Psoas muscle (tissue), 8 donors: ENCODE measurements around the gene FAM131C. TPM values are rescaled to one million over a fixed set of nuclear protein-coding genes. Genes with fewer than 3 reads are reported as not detected.
A peak's percentile ranks its signal among the peaks of the same experiment; 100 is the strongest.

ENCODE experiments used
- ATAC-seq, 4 donors: fragments of 200-7000 bp; cut with Tn5 transposase; one replicate each; pipeline ENCODE4 v1.9.1; 2020; ENCODE audit warnings: moderate library complexity in 3 of 4, mild to moderate bottlenecking in 2 of 4
- DNase-seq, 2 donors: peaks; one replicate each; pipeline ENCODE4 v3.0.0-alpha.2; 2020
- H3K27ac ChIP-seq: fragments of 200-600 bp; one replicate; pipeline ENCODE4 v1.8.0; 2022
- H3K27me3 ChIP-seq, 3 donors: fragments of 200-600 bp in 1 of 3; one replicate each; pipeline versions ENCODE4 v1.6.1 to v1.8.0; 2013 to 2022; ENCODE audit warnings: low read length in 2 of 3, mild to moderate bottlenecking in 2 of 3, moderate library complexity in 1 of 3; ENCODE audit not compliant: insufficient read depth in 3 of 3
- H3K36me3 ChIP-seq, 2 donors: fragments of 200-600 bp in 1 of 2; one replicate each; pipeline versions ENCODE4 v1.6.1 to v1.8.0; 2013 to 2022; ENCODE audit warnings: low read depth in 1 of 2, mild to moderate bottlenecking in 1 of 2, moderate library complexity in 1 of 2; ENCODE audit not compliant: insufficient read depth in 1 of 2
- H3K4me1 ChIP-seq: fragments of 200-600 bp; one replicate; pipeline ENCODE4 v1.8.0; 2022
- H3K4me3 ChIP-seq: fragments of 200-600 bp; one replicate; pipeline ENCODE4 v1.8.0; 2022; ENCODE audit warnings: mild to moderate bottlenecking
- H3K9me3 ChIP-seq: fragments of 200-600 bp; one replicate; pipeline ENCODE4 v1.8.0; 2022
- WGBS, 3 donors: extraction: QIAGEN DNeasy Blood & Tissue Kit; methylation state at CpG; one replicate each; pipeline versions ENCODE4 v1.1.6 to v1.1.7; 2013; 5-methylcytosine and 5-hydroxymethylcytosine counted together
- intact Hi-C, 2 donors: fragments of 100-400 bp; cut with DNase I; formaldehyde crosslinking; loops; one replicate each; pipeline versions ENCODE4 v1.11.0 to v1.14.2; 2022
- polyA plus RNA-seq, 3 donors: library from polyadenylated mRNA; stranded (reverse); fragments of 200-250 nt; gene quantifications; one replicate each; pipeline ENCODE4 v1.2.3, GENCODE V29; 2013
- total RNA-seq, 4 donors: library from RNA; stranded (reverse); fragmentation: NEBNext Ultra II Directional in 2 of 4; extraction: Animal tissue kit (Norgen Biotek cat#: 25700) in 2 of 4; gene quantifications; one replicate each; pipeline versions ENCODE4 v1.2.1 to v1.2.4, GENCODE V29; 2021 to 2023
- TF ChIP-seq, protein P1 (sequence below): fragments of 200-600 bp; IDR thresholded peaks from one replicate; pipeline ENCODE4 v1.8.0; 2022; ENCODE audit warnings: antibody characterized with exemption
- donor health status: healthy with polysubstance abuse.
- donor health status: DM: no; HTN: no; CAD: no; lungs with moderate emphysema.
- donor health status: Bipolar disorder and iron deficiency.
- donor health status: healthy.
- donor health status: DM: yes; HTN: yes; CAD: no.
- donor health status: DM: no; HTN: no; CAD: no.
- donor health status: DM: no; HTN: no; CAD: no.
- donor health status: DM: yes; HTN: yes; CAD: no.

The FAM131C gene
- total and polyA plus RNA-seq, 7 donors, result 0.01 to 0.51 (median 0.06) TPM; not detected in 4

DNA sequence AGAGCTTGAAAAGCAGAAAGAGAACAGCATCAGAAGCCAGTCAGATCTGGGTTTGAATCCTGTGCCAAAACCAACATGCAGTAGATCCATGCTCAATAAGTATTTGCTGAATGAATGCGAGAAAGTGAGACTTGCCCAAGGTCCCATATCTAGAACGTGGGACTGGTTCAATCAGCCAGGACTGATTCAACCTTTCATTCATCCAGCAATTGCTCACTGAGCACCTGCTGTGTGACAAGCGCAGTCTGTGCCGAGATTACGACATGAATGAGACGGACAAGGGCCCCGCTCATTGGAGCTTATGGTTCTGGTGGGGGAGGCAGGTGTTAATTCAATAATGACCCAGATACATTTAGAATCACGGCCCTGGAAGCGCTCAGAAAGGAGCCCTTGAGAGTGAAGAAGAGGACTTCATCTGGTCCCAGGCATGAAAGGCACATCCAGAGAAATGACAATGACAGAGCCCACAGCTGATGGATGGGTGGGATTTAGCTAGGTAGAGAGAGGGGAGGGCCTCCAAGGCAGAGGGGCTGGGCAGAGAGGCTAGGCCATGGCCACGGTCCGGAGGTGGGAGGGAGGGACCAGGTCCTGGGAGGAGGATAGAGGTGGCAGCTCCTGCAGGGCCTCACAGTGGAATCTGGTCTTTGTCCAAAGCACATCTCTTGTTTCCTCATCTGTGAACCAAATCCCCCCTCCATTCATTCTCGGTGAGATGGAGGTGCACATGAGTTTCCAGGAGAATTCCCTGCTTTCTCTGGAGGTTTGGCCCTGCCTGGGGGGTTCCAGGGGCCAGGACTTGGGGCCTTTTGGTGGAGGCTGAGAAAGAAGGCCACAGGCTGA, 4.2 kb upstream of the FAM131C start:
- 69 to 86% (median 80%) methylated on average over 12 of the region's 12 CpGs for WGBS, 3 donors
- TF ChIP-seq, protein P1, sequence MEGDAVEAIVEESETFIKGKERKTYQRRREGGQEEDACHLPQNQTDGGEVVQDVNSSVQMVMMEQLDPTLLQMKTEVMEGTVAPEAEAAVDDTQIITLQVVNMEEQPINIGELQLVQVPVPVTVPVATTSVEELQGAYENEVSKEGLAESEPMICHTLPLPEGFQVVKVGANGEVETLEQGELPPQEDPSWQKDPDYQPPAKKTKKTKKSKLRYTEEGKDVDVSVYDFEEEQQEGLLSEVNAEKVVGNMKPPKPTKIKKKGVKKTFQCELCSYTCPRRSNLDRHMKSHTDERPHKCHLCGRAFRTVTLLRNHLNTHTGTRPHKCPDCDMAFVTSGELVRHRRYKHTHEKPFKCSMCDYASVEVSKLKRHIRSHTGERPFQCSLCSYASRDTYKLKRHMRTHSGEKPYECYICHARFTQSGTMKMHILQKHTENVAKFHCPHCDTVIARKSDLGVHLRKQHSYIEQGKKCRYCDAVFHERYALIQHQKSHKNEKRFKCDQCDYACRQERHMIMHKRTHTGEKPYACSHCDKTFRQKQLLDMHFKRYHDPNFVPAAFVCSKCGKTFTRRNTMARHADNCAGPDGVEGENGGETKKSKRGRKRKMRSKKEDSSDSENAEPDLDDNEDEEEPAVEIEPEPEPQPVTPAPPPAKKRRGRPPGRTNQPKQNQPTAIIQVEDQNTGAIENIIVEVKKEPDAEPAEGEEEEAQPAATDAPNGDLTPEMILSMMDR, result no peak
- no peak for ATAC-seq
- H3K27ac ChIP-seq, result no peak overlapping the region
- DNase-seq, result peak in 1 of 2 donors; percentile 40
- H3K4me1 ChIP-seq, result no peaks in the 10 kb centered on the region
- no peaks in the 10 kb centered on the region for H3K36me3 ChIP-seq
- no peaks in the 10 kb centered on the region for H3K9me3 ChIP-seq
- intact Hi-C loops, result loop anchor here in 1 of 2 donors (2.0 to 5.0 kb wide), 2 partner anchors 109 to 165 kb away; no protein-coding TSS in a partner anchor
- H3K4me3 ChIP-seq, result no peak overlapping the region
- peaks cover 0 to 12% (median 2%) of the 10 kb centered on the region in 3 donors for H3K27me3 ChIP-seq

DNA sequence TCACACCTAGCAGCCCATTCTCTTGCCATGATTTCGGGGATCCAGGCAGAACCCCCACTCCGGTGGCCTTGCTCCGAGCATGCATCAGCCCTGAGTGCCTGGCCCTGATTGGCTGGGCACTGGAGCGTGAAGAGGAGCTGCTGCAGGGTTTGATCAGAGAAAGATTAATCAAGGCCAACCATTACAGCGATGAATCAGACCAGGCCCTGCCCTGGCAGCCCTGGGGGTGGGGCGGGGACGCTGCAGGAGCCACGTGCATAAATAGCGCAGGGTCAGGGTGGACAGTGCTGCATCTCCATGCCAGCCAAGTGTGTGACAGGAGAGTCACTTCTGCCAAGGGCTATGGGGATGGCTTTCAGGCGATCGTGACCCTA, 3.4 kb upstream of the FAM131C start:
- Histone ChIP-seq H3K4me1 (no peaks in the 10 kb centered on the region), H3K9me3 (no peaks in the 10 kb centered on the region), H3K27ac (no peak overlapping the region), H3K36me3 (no peaks in the 10 kb centered on the region), H3K4me3 (no peak overlapping the region), H3K27me3 (peaks cover 0 to 18% (median 2%) of the 10 kb centered on the region in 3 donors)
- intact Hi-C loops, result loop anchor here in 1 of 2 donors (5.0 kb wide), 1 partner anchor 165 kb away; no protein-coding TSS in a partner anchor
- WGBS, 3 donors, result 56 to 66% (median 65%) methylated on average over 10 to 11 of the region's 11 CpGs
- DNase-seq (peak; percentile 53 to 59), ATAC-seq (peak; percentile 33 to 60 (median 48))
- TF ChIP-seq, protein P1, result no peak

DNA sequence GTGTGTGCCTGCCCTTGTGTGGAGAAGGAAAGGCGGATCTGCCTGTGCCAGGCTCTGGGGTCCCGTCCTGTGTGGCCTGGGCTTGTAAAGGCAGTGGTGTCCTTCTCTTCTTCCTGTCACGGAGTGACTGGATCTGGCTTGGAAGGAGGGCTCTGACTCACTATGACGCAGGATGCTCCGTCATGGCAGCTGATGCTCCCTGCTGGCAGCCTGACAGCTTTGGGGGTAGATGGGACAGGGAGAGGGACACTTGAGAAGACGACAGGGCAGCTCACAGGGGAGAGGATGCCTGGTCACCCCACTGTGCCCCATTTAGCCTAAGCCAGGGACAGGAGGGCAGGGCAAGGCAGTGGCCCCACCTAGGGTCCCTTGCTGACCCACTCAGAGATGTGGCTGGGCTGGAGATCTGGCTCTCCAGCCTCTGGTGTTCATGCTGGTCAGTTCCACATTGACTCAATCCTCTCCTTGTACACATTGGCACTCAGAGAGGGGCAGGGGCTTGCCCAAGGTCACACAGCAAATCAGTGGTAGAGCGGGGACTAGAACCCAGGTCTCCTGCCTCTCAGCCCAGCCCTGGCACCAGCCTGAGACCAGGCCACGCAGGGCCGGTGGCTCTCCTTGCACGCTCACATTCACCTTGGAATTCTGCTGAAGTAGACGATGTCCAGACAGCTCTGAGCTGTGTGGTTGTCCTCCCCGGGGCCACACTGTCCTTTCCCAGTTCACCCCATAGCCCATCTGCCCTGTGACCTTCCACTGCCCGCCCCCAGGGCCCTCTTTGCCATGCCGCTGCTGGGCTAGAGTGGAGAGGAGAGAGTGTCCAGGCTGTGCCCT, 2.8 kb upstream of the FAM131C start:
- Histone ChIP-seq H3K9me3 (no peaks in the 10 kb centered on the region), H3K36me3 (no peaks in the 10 kb centered on the region), H3K27me3 (peaks cover 0 to 18% (median 2%) of the 10 kb centered on the region in 3 donors), H3K4me1 (no peaks in the 10 kb centered on the region), H3K4me3 (no peak overlapping the region), H3K27ac (no peak overlapping the region)
- TF ChIP-seq, protein P1, result no peak
- WGBS, 3 donors, result 72 to 79% (median 75%) methylated on average over 14 of the region's 14 CpGs
- peak; percentile 45 to 61 (median 60) for ATAC-seq
- peak; percentile 67 to 74 for DNase-seq
- intact Hi-C loops, result loop anchor here in 1 of 2 donors (5.0 kb wide), 1 partner anchor 166 kb away; no protein-coding TSS in a partner anchor

DNA sequence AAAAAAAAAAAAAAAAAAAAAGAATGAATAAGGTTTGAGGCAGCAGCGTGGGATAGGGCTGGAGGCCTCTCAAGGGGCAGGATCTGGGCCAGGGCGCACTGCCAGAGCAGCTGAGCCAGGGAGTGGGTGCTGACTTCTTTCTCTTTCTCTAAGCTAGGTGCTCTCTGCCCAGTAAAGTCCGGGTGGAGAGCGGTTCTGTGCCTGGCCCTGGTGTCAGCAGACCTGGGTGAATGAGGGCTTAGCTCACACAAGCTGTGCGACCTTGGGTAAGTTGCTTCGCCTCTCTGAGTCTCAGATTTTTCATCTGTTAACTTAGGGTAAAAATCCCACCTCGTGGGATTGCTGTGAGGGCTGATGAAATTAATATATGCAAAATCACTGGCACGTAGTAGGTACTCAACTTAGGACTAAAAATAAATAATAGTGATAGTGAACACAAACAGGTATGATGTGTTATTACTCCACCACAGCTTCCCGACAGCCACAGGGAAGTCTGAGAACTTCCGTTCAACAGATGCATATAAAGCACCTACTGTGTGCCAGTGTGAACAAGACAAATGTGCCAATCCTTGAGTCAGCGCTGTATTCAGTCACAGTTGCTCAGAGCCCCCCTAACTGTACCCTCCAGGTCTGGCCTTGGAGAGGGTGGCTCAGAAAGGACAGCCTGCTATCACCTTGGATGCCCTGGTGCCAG, 2.0 kb upstream of the FAM131C start:
- no peaks in the 10 kb centered on the region for H3K36me3 ChIP-seq
- no peak overlapping the region for H3K4me3 ChIP-seq
- TF ChIP-seq, protein P1, result no peak
- H3K27ac ChIP-seq, result no peak overlapping the region
- H3K9me3 ChIP-seq, result no peaks in the 10 kb centered on the region
- 59 to 74% (median 62%) methylated on average over 11 of the region's 11 CpGs for WGBS, 3 donors
- intact Hi-C loops, result loop anchor here in 1 of 2 donors (5.0 kb wide), 1 partner anchor 167 kb away; no protein-coding TSS in a partner anchor
- ATAC-seq (peak in 1 of 4 donors; percentile 26), DNase-seq (peak in 1 of 2 donors; percentile 59)
- peaks cover 0 to 18% (median 2%) of the 10 kb centered on the region in 3 donors for H3K27me3 ChIP-seq
- no peaks in the 10 kb centered on the region for H3K4me1 ChIP-seq
